ENCODE data around the gene YTHDC1.
"Not testable (repeated sequence)": the region's sequence is repeated elsewhere in the genome, so short reads cannot be mapped to it uniquely, and the experiment has no call there.

YTHDC1 gene

GRCh38 chr4:68287704-68288392 lies 62.0 kb downstream of the YTHDC1 start:
- no peak for DNase-seq

- no peak for DNase-seq
Observed at GRCh38 chr4:68283714-68284113, 66.2 kb downstream of the YTHDC1 start.

GRCh38 chr4:68283095-68283494 lies 66.8 kb downstream of the YTHDC1 start:
- no peak for DNase-seq

GRCh38 chr4:68281796-68282740 lies 67.8 kb downstream of the YTHDC1 start:
- DNase-seq, result not testable (repeated sequence)

- no peak for DNase-seq
Observed at GRCh38 chr4:68278029-68278428, 71.9 kb downstream of the YTHDC1 start.

GRCh38 chr4:68277627-68278026 lies 72.3 kb downstream of the YTHDC1 start:
- DNase-seq, result no peak

GRCh38 chr4:68272860-68273259 lies 77.0 kb downstream of the YTHDC1 start:
- DNase-seq, result no peak

- no peak for DNase-seq
Observed at GRCh38 chr4:68272380-68272779, 77.5 kb downstream of the YTHDC1 start.

GRCh38 chr4:68271851-68272357 lies 78.0 kb downstream of the YTHDC1 start:
- no peak for DNase-seq

- no peak for DNase-seq
Observed at GRCh38 chr4:68267433-68267944, 82.4 kb downstream of the YTHDC1 start.

GRCh38 chr4:68264875-68265565 lies 84.9 kb downstream of the YTHDC1 start:
- DNase-seq, result no peak

Measured in stimulated activated CD4-positive, alpha-beta T cell treated with anti-CD3 and anti-CD28 coated beads, Interleukin-4, amount 100 ng/mL, for 24 hours (primary cell).